SH-SY5Y (cell line): ENCODE measurements around the gene POU2F3.

Experiments
- GATA2 ChIP-seq: IDR thresholded peaks from 2 replicates; pipeline ENCODE4 v1.6.1; 2011; ENCODE audit warnings: mild to moderate bottlenecking, low read depth, low read length
- GATA3 ChIP-seq: IDR thresholded peaks from 2 replicates; pipeline ENCODE4 v1.6.1; 2011; ENCODE audit warnings: low read depth, mild to moderate bottlenecking, low read length, moderate library complexity

Gene POU2F3

GRCh38 chr11:120239713-120240640, at the start of gene POU2F3:
Gene POU2F3 (plus strand): TSS chr11:120240140. CDS start chr11:120240344, 204 bp downstream.
- TF ChIP-seq GATA3, result no peak
- TF ChIP-seq GATA2, result no peak

DNA sequence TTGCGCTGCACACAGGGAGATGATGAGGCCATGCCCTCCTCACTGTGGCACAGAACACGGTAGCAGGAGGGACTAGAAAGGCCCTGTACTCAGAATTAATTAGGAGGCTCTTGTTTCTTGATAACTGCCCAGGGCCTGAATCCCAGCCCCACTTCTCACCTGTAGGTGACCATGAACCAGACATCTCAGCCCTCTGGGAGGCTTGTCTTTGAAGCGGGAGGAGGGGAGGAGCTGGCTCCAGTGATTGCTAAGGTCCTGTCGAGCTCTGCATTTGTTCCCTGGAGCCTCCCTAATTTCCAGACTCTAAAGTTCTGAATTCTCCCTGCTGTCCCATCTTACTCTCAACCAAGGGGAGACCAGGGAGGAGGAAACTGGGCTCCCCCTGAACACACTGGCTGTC, 48.9 kb upstream of the POU2F3 start:
- TF ChIP-seq GATA3 (no peak), GATA2 (no peak)

DNA sequence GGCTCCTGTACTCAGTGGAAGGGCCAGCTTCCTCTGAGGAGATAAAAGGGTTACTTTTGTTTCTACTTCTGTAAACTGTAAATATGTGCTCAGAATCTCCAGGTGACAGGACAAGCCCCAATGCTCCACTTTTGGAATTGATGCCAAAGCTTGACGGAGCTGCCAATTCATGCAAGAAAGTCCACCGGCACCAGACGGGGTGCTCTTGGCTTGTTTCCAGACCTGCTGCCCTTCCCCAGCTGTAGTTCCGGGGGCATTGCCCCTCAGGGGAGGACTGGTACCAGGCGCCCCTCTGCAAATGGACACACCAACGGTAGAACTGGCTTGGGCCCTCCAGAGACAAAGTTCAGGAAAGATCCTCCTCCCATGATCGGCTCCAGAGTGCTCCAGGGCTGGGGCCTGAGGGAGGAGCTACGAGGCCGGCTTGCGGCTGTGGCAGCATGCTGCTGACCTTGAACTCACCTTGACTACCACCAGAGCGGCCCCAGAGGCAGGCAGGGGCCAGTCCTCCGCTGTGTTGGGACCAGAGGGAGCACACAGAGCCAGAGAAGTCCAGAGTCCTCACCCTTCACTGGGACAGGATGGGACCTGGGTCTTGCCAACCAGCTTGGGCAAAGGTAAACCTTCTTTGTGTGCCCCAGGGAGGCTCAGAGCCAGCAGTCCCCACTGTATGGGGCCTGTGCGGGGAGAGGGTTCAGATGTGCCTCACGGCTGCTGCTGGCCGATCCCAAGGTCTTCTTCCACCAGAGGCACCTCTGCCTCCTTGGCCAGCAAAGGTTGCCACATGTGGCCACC, 46.9 kb upstream of the POU2F3 start:
- TF ChIP-seq GATA3, result no peak
- TF ChIP-seq GATA2, result no peak

GRCh38 chr11:120194166-120194565, 45.8 kb upstream of the POU2F3 start:
- no peak for TF ChIP-seq GATA3

DNA sequence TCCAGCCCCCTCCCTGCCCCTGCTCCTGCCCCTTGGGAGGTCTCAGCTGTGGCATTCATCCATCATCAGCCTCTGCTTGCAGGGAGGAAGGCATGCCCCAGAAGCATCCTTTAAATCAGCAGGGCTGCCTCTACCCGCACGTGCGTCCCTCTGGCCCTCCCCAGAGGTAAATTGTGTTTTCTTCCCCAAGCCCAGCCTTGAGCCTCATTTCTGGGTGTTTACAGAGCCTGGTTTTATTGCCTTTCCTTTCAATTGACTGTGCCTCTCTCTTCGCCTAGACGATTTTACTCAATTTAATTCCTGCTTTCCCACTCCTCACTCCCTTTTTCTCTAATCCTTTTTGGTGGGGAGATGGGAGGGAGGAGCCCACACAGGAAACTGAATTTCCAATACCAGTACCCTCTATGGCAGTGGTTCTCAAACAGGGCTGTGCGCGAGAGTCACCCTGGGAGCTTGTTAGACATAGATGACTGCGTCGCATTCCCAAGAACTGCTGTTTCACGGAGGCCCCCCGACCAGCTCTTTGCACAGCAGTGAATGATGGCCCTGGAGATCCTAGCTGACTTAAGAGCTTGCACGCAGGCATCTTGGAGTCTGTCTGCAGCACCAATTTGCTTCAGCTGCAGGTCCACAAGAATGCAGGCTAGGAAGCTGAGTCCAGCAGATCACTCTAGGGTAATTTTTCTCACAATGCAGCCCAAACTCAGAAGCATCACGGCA, 44.2 kb upstream of the POU2F3 start:
- no peak for TF ChIP-seq GATA2
- no peak for TF ChIP-seq GATA3

DNA sequence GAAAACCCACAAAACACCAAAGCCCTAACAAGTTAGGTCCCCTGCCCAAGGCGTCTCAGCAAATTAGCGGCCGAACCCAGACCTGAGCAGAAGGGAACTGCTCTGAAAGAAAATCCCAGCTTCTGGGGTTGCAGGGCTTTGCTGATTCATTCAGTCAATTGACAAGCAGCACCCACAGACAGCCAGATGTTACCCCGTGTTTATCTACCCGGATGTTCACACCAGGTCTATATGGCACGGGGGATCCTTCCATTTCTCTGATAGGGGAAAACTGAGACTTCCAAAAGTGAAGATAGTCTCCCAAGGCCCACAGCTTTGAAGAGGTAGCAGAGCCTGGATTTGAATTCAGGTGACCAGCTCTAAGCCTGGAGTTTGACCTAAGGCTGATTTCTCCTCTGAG, 43.1 kb upstream of the POU2F3 start:
- TF ChIP-seq GATA3, result no peak
- TF ChIP-seq GATA2, result no peak

DNA sequence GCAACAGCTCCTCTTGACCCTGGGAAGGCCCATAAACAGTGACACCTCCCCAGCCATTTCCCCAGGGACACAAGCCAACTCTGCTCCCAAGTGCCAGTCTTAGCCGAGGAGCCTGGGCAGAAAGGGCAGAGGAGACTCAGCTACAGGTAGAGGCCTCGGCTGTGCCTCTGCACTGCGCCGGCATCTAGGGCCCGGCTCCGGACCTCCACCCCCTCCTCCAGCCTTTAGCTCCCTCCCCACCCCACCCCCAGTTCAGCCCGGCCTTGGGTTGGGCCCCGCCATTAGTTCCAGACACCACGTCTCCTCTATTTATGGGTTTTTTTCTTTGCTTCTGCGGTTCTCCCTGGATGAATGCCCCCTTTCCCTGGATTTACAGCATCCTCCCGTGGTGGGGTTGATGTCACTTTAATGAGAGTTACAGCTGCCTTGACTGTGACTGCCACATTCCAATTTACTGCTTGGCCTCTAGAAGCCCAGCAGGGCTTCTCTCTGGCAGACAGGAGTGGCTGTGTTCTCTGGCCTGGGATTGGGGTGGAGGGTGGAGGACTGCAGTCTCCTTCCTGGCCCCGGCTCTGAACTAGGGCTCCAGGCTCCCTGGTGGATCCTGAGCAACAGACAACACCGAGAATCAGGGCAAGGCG, 42.6 kb upstream of the POU2F3 start:
- no peak for TF ChIP-seq GATA3
- no peak for TF ChIP-seq GATA2

DNA sequence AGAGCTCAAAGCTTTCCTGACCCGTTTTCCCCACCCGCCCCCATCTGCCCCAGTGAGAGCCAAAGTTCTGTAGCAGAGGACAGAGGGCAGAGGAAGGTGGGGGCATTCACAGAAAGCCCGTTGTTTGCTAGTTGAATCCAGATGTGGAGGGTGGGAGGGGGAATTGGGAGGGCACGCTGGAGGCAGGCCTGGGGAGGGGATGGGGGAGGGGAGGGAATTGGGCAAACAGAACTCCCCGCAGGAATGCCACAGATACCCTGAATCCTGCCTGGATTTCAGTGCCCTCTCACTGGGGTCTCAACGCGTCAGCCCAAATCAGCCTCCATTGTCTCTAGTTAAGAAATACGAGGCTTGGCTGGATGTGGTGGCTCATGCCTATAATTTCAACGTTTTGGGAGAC, 42.0 kb upstream of the POU2F3 start:
- TF ChIP-seq GATA3 (no peak), GATA2 (no peak)

GRCh38 chr11:120198403-120198786, 41.5 kb upstream of the POU2F3 start:
- TF ChIP-seq GATA2 (no peak), GATA3 (no peak)

- TF ChIP-seq GATA3 (no peak), GATA2 (no peak)
Observed at GRCh38 chr11:120198787-120199469, 41.0 kb upstream of the POU2F3 start.

- TF ChIP-seq GATA2, result no peak
- TF ChIP-seq GATA3, result no peak
Observed at GRCh38 chr11:120199613-120200012, 40.3 kb upstream of the POU2F3 start.

GRCh38 chr11:120200677-120201076, 39.3 kb upstream of the POU2F3 start:
- TF ChIP-seq GATA2 (no peak), GATA3 (no peak)

DNA sequence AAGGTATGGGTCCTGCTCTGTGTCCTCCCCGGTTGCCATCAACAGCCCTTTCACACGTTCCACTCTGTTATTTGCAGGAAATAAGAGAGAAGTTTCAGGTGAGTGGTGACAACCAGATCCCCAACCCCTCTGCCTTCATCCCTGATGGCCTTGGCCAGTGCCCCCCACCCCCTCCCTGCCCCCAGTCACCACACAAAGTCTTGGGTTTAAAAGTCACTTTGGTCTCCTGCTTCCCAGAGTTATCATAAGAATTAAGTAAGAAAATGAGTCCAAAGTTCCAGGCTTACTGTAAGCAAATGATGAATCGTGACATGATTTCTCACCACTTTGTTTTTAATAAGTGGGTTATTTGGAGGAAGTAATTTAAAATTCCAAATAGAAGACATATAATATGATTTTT, 38.3 kb upstream of the POU2F3 start:
- TF ChIP-seq GATA3, result no peak
- TF ChIP-seq GATA2, result no peak

DNA sequence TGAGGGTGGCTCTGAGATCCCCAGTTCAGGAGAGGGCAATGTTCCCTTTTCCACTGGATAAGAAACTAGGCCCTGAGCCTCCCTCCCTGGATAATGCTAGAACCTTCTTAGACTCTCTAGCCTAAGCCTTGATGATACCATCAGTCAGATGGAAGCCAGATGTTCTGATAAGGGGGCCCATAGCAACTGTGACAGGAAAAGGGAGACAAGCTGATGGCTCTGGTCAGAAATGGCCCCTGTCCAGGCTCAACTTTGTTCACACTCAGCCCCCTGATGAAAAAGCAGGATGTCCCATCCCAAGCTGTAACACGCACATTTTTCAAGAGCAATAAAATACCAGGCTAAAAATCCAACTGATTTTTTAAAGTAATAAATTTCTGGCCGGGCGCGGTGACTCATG, 36.3 kb upstream of the POU2F3 start:
- TF ChIP-seq GATA3 (no peak), GATA2 (peak; percentile 46; the same call in 1 of the 2 replicates)
